IPS DF 6.9 (cell line): Measurements from ENCODE around the gene STARD3NL.

Experiments
- DNase-seq: peaks from one replicate; pipeline ENCODE4 v3.0.0-alpha.2; 2013; ENCODE audit warnings: low read depth, low spot score
- H3K27ac ChIP-seq: one replicate; pipeline ENCODE4 v1.5.1; 2013; ENCODE audit warnings: low read length, control low read depth
- H3K27me3 ChIP-seq: 2 replicates; pipeline ENCODE4 v1.6.1; 2013; ENCODE audit warnings: mild to moderate bottlenecking, low read length; ENCODE audit not compliant: control insufficient read depth, insufficient read depth
- H3K36me3 ChIP-seq: 2 replicates; pipeline ENCODE4 v1.6.1; 2013; ENCODE audit warnings: low read length; ENCODE audit not compliant: control insufficient read depth, insufficient read depth
- H3K4me1 ChIP-seq: 2 replicates; pipeline ENCODE4 v1.6.1; 2013; ENCODE audit warnings: low read length; ENCODE audit not compliant: control insufficient read depth, insufficient read depth
- H3K4me3 ChIP-seq: 2 replicates; pipeline ENCODE4 v1.5.1; 2013; ENCODE audit warnings: mild to moderate bottlenecking, low read length
- H3K9me3 ChIP-seq: 2 replicates; pipeline ENCODE4 v1.6.1; 2013; ENCODE audit warnings: low read length, inconsistent platforms; ENCODE audit not compliant: control insufficient read depth, insufficient read depth
- WGBS: extraction: QIAGEN DNeasy Blood & Tissue Kit; methylation state at CpG from one replicate; pipeline ENCODE4 v1.1.7; 2013; ENCODE audit warnings: mixed read lengths, missing lambda C conversion rate; ENCODE audit not compliant: insufficient read length, insufficient coverage; 5-methylcytosine and 5-hydroxymethylcytosine counted together

The STARD3NL gene

GRCh38 chr7:38182450-38182849, 4.4 kb downstream of the STARD3NL start:
- H3K9me3 ChIP-seq = no peaks in the 10 kb centered on the region

GRCh38 chr7:38185395-38186307, 7.6 kb downstream of the STARD3NL start:
- Histone ChIP-seq H3K27ac (no peak overlapping the region), H3K27me3 (no peaks in the 10 kb centered on the region), H3K36me3 (no peaks in the 10 kb centered on the region), H3K4me3 (no peak overlapping the region), H3K4me1 (peaks cover 6% of the 10 kb centered on the region; the same call in 1 of the 2 replicates), H3K9me3 (no peaks in the 10 kb centered on the region)
- no CpG with 5 or more reads among the region's 6 CpGs for WGBS
- no peak for DNase-seq

More at GRCh38 chr7:38182450-38182849, 4.4 kb downstream of the STARD3NL start:
- no peak for DNase-seq
- WGBS = no CpG with 5 or more reads among the region's 1 CpG
- Histone ChIP-seq H3K27ac (no peak overlapping the region), H3K4me3 (no peak overlapping the region), H3K27me3 (no peaks in the 10 kb centered on the region), H3K36me3 (no peaks in the 10 kb centered on the region), H3K4me1 (peaks cover 4% of the 10 kb centered on the region; the same call in 1 of the 2 replicates)

GRCh38 chr7:38186593-38187314, 8.7 kb downstream of the STARD3NL start:
- H3K4me3 ChIP-seq = no peak overlapping the region
- no peaks in the 10 kb centered on the region for H3K36me3 ChIP-seq
- DNase-seq = no peak
- H3K27me3 ChIP-seq = no peaks in the 10 kb centered on the region
- WGBS = no CpG with 5 or more reads among the region's 4 CpGs
- peaks cover 6% of the 10 kb centered on the region; the same call in 1 of the 2 replicates for H3K4me1 ChIP-seq
- no peaks in the 10 kb centered on the region for H3K9me3 ChIP-seq
- H3K27ac ChIP-seq = no peak overlapping the region

DNA sequence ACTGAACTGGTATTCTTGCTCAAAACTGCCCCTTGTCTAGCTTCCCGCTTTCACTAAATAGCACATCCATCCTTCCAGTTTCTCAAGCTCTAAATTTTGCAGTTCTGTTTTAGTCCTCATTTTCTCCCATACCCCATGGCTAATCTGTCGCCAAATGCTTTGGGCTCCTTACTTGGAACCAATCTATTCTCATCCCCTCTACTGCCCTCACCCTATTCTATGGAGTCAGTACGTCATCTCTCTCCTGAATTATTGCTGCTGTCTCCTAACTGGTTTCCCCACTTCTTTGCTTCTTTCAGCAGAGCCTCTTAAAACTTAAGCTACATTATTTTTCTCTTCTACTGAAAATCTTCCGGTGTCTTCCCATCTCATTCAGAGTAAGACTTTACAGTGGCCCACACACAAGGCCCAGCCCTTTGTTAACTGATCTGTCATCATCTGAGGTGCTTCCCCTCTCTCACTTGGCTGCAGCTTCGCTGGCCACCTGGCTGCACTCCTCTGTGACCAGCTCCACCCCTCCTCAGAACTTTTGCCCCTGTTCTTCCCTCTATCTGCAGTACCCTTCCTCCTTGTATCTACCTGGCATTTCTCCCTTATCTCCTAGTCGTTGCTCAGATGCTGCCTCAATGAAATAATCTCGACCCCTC, 9.9 kb downstream of the STARD3NL start:
- Histone ChIP-seq H3K4me1 (peaks cover 6% of the 10 kb centered on the region; the same call in 1 of the 2 replicates), H3K36me3 (no peaks in the 10 kb centered on the region), H3K27ac (no peak overlapping the region), H3K9me3 (no peaks in the 10 kb centered on the region), H3K4me3 (no peak overlapping the region), H3K27me3 (no peaks in the 10 kb centered on the region)
- DNase-seq = no peak
- WGBS = no CpG with 5 or more reads among the region's 7 CpGs

GRCh38 chr7:38189231-38189938, 11.3 kb downstream of the STARD3NL start:
- peaks cover 6% of the 10 kb centered on the region; the same call in 1 of the 2 replicates for H3K4me1 ChIP-seq
- H3K27ac ChIP-seq = no peak overlapping the region
- H3K36me3 ChIP-seq = no peaks in the 10 kb centered on the region
- H3K4me3 ChIP-seq = no peak overlapping the region
- no peaks in the 10 kb centered on the region for H3K27me3 ChIP-seq
- no peak for DNase-seq
- H3K9me3 ChIP-seq = no peaks in the 10 kb centered on the region
- no CpG with 5 or more reads among the region's 4 CpGs for WGBS

DNA sequence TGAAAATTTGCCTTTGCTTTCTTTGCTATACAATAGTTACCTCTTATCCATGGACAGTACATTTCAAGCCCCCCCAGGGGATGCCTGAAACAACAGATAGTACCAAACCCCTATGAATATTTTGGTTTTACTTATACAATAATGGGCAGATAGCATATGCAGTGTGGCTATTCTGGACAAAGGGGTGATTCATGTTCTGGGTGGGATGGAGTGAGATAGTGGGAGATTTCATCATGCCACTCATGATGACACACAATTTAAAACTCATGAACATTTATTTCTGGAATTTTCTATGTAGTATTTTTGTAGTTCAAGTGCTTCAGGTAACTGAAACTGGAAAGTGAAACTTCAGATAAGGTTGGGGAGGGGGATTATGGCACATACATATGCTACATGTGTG, 12.0 kb downstream of the STARD3NL start:
- no peak overlapping the region for H3K27ac ChIP-seq

DNA sequence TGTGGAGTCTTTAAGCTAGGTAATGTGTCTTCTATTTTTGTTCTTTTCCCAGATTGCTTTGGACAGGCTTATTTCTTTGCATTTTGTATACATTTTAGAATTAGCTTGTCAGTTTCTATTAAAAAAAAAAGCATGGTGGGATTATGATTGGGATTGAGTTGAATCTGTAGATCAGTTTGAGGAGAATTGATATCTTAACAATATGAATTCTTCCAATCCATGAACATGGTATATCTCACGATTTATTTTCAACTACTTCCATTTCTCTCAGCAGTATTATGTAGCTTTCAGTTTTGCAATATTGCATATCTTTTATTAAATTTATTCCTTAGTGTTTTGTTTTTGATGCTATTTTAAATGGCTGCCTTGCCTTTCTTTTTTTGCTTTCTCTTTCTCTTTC, 13.7 kb downstream of the STARD3NL start:
- peaks cover 4% of the 10 kb centered on the region; the same call in 1 of the 2 replicates for H3K4me1 ChIP-seq
- H3K4me3 ChIP-seq = no peak overlapping the region
- WGBS = no CpG with 5 or more reads among the region's 1 CpG
- DNase-seq = no peak
- H3K36me3 ChIP-seq = no peaks in the 10 kb centered on the region
- no peaks in the 10 kb centered on the region for H3K9me3 ChIP-seq
- H3K27me3 ChIP-seq = no peaks in the 10 kb centered on the region
- no peak overlapping the region for H3K27ac ChIP-seq

More for the DNA sequence above, 12.0 kb downstream of the STARD3NL start:
- Histone ChIP-seq H3K4me3 (no peak overlapping the region), H3K27me3 (no peaks in the 10 kb centered on the region), H3K4me1 (peaks cover 6% of the 10 kb centered on the region; the same call in 1 of the 2 replicates), H3K9me3 (no peaks in the 10 kb centered on the region), H3K36me3 (no peaks in the 10 kb centered on the region)
- DNase-seq = no peak

DNA sequence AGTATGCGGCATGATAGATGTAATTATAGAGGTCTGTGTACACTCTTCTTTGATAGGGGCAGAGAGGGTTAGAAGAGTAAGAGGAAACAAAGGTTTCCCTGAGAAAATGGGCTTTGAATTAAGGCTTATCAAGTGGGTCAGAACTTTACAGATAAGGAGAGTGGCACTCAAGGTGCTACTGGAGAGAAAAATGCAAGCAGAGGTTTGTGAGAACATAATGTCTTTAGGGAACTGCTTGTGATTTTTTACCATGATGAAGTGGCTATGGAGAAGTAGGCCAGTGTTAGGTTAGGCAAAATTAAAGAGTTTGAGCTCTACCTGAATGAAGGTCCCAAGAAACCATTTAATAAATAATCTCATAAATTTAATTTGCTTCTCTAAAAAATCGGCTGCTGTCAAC, 14.3 kb downstream of the STARD3NL start:
- H3K27ac ChIP-seq = no peak overlapping the region
- no peak overlapping the region for H3K4me3 ChIP-seq
- H3K36me3 ChIP-seq = no peaks in the 10 kb centered on the region
- no peaks in the 10 kb centered on the region for H3K27me3 ChIP-seq
- DNase-seq = no peak
- no peaks in the 10 kb centered on the region for H3K9me3 ChIP-seq
- no CpG with 5 or more reads among the region's 2 CpGs for WGBS
- peaks cover 3% of the 10 kb centered on the region; the same call in 1 of the 2 replicates for H3K4me1 ChIP-seq

DNA sequence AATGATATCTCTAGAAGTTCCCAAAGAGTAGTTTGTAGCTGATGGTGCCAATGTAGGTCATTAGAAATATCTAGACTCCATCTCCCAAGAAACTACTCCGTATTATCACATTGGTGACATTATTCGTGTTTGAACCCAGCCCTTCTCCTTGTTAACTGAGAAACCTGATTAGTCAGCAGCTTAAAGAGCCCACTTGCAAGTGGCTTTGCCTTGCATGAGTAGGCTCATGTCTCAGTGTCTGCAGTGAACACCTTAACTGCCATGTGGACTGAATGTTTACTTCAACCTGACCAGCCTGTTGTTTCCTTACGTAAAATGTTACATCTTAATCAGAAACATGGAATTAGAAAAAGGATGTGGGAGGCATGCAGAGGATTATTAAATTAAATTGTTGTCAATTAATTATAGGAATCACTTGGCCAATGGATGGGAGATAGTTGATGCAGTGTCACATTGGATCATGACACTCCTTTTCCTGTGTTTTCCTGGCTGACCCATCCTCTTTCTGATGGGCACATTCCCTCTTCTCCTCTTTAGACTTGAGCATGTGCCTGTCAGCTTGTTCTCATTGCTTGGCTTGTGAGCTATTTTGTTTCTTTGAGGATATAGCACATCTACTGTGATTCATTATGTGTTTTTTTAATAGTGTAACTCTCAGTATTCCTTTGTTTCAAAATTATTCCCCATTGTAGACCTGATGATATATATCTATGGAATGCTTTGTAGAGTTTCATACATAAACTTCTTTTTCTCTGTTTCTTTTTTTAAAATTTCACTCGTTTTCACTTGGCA, 18.0 kb downstream of the STARD3NL start:
- H3K9me3 ChIP-seq = no peaks in the 10 kb centered on the region
- no peak overlapping the region for H3K27ac ChIP-seq
- H3K4me1 ChIP-seq = peaks cover 4% of the 10 kb centered on the region; the same call in 1 of the 2 replicates
- WGBS = no CpG with 5 or more reads among the region's 4 CpGs
- no peak for DNase-seq
- H3K36me3 ChIP-seq = no peaks in the 10 kb centered on the region
- H3K27me3 ChIP-seq = no peaks in the 10 kb centered on the region
- no peak overlapping the region for H3K4me3 ChIP-seq
